ENCODE results near the gene LDAH. TPM values are rescaled to one million over a fixed set of nuclear protein-coding genes. Genes with fewer than 3 reads are reported as not detected.

The LDAH gene
- total and polyA plus RNA-seq, 4 donors = 5.0 to 30.8 (median 11.5) TPM

DNA sequence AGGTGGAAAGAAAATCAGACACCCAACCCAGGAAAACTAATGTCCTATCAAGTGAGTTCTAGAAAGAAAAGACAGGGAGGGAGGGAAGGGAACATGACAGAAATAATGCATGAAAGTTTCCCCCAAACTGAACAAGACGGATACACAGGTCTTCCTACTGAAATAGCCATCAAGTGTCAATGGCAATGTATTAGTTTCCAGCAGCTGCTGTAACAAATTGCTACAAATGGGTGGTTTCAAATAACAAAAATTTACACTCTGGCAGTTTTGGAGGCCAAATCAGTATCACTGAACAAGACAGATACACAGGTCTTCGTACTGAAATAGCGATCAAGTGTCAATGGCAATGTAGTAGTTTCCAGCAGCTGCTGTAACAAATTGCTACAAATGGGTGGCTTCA is 70.6 kb downstream of the LDAH start:
- no peak for TF ChIP-seq CTCF (IDR thresholded peaks at IDR 0.05; ENCODE audit: control extremely low read depth, extremely low read depth)

DNA sequence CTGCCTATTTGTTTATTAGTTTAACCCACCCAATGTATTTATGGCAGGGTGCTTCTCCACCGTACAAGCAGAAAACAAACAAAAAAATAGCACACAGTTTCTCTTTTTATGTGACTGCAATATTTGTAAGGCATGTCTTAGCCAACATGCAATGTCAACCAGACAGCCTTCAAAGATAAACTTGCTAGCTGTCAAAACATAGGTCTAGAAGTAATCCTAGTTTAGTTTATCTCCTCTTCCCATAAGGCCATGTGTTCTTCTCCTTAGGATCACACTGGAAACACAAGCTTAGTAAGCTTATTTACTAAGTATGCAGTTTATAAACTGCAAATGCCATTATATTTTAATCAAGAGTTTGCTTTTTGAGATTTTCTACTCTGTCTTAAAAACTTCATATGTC is 75.6 kb downstream of the LDAH start:
- H3K27ac ChIP-seq (ENCODE audit: low read depth in 1 of 2, low read length in 1 of 2) = no peak overlapping the region
- DNase-seq = no peak
- no peaks in the 10 kb centered on the region for H3K9me3 ChIP-seq (ENCODE audit: control insufficient read depth in 4 of 4, insufficient read depth in 3 of 4, low read length in 3 of 4)
- WGBS, 2 donors = 54 to 79% methylated on average over 1 of the region's 1 CpG
- no peaks in the 10 kb centered on the region for H3K27me3 ChIP-seq (ENCODE audit: control insufficient read depth in 3 of 3, insufficient read depth in 3 of 3, low read length in 2 of 3)
- no peak overlapping the region for H3K4me3 ChIP-seq
- H3K9ac ChIP-seq (ENCODE audit: insufficient read depth in 1 of 2, low read length in 2 of 2) = no peak overlapping the region
- no peak for ATAC-seq (ENCODE audit: insufficient read depth, low FRiP score)
- no peaks in the 10 kb centered on the region for H3K4me1 ChIP-seq (ENCODE audit: control insufficient read depth in 5 of 5, insufficient read depth in 5 of 5, low read length in 5 of 5)
- H3K36me3 ChIP-seq (ENCODE audit: control insufficient read depth in 4 of 4, insufficient read depth in 4 of 4, low read length in 4 of 4) = peaks cover 0 to 2% (median under 1%) of the 10 kb centered on the region in 4 donors
- no peak for TF ChIP-seq CTCF (IDR thresholded peaks at IDR 0.05; ENCODE audit: control extremely low read depth, extremely low read depth)

More for the DNA sequence above, 70.6 kb downstream of the LDAH start:
- no peak for DNase-seq
- no peaks in the 10 kb centered on the region for H3K4me1 ChIP-seq (ENCODE audit: control insufficient read depth in 5 of 5, insufficient read depth in 5 of 5, low read length in 5 of 5)
- WGBS, 2 donors = 96 to 100% methylated on average over 3 of the region's 3 CpGs
- H3K9ac ChIP-seq (ENCODE audit: insufficient read depth in 1 of 2, low read length in 2 of 2) = no peak overlapping the region
- H3K27me3 ChIP-seq (ENCODE audit: control insufficient read depth in 3 of 3, insufficient read depth in 3 of 3, low read length in 2 of 3) = no peaks in the 10 kb centered on the region
- peaks cover 0 to 3% (median 1%) of the 10 kb centered on the region in 4 donors for H3K36me3 ChIP-seq (ENCODE audit: control insufficient read depth in 4 of 4, insufficient read depth in 4 of 4, low read length in 4 of 4)
- H3K4me3 ChIP-seq = no peak overlapping the region
- ATAC-seq (ENCODE audit: insufficient read depth, low FRiP score) = no peak
- H3K27ac ChIP-seq (ENCODE audit: low read depth in 1 of 2, low read length in 1 of 2) = no peak overlapping the region
- no peaks in the 10 kb centered on the region for H3K9me3 ChIP-seq (ENCODE audit: control insufficient read depth in 4 of 4, insufficient read depth in 3 of 4, low read length in 3 of 4)

DNA sequence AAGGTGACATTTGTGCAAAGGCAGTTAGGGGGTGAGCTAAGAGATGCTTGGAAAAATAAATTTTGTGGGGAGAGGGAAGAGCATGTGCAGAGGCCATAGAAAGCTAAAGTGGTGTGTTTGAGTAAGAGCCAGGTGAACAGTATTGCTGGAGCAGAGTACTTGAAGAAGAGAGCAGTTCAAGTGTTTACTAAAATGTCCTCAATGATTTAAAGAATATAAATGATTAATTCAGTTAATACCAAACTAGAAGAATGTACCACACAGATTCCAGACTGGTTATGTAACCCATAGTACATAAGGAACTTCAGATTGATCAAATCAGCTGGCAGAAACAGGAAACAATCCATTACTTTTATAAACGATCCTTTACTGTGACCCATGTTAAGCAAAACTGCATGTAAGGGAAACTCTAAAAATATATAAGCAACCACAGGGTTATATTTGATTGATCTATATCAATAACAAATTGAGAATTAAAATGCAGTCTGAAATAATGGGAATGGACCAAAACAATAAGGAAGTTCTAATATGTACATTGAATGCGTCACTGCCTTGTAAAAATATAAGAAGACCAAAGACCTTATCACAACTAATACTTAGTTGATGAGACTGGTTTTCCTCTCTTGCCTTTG is 76.9 kb downstream of the LDAH start:
- Histone ChIP-seq H3K9me3 (ENCODE audit: control insufficient read depth in 4 of 4, insufficient read depth in 3 of 4, low read length in 3 of 4) (no peaks in the 10 kb centered on the region), H3K36me3 (ENCODE audit: control insufficient read depth in 4 of 4, insufficient read depth in 4 of 4, low read length in 4 of 4) (no peaks in the 10 kb centered on the region), H3K4me1 (ENCODE audit: control insufficient read depth in 5 of 5, insufficient read depth in 5 of 5, low read length in 5 of 5) (no peaks in the 10 kb centered on the region), H3K27me3 (ENCODE audit: control insufficient read depth in 3 of 3, insufficient read depth in 3 of 3, low read length in 2 of 3) (no peaks in the 10 kb centered on the region), H3K9ac (ENCODE audit: insufficient read depth in 1 of 2, low read length in 2 of 2) (no peak overlapping the region), H3K4me3 (no peak overlapping the region), H3K27ac (ENCODE audit: low read depth in 1 of 2, low read length in 1 of 2) (no peak overlapping the region)
- DNase-seq (peak in 2 of 3 donors; percentile 52 to 73), ATAC-seq (ENCODE audit: insufficient read depth, low FRiP score) (peak; percentile 74)
- TF ChIP-seq CTCF (IDR thresholded peaks at IDR 0.05; ENCODE audit: control extremely low read depth, extremely low read depth) = no peak
- WGBS, 2 donors = 26 to 51% methylated on average over 2 of the region's 2 CpGs
